Lower lobe of right lung (tissue), 2 donors: Measurements from ENCODE around the gene TOPORS. TPM values are rescaled to one million over a fixed set of nuclear protein-coding genes. Genes with fewer than 3 reads are reported as not detected.

Experiments used
- ATAC-seq, 2 donors: fragments of 200-7000 bp; cut with Tn5 transposase; one replicate each; pipeline ENCODE4 v1.9.1; 2020 to 2022; ENCODE audit warnings: mild to moderate bottlenecking in 2 of 2, moderate library complexity in 2 of 2
- DNase-seq: peaks from one replicate; pipeline ENCODE4 v3.0.0-alpha.2; 2020
- H3K27ac ChIP-seq: fragments of 200-600 bp; one replicate; pipeline ENCODE4 v1.8.0; 2022
- H3K27me3 ChIP-seq: fragments of 200-600 bp; one replicate; pipeline ENCODE4 v1.8.0; 2022; ENCODE audit warnings: low read depth
- H3K36me3 ChIP-seq: fragments of 200-600 bp; one replicate; pipeline ENCODE4 v1.8.0; 2022; ENCODE audit warnings: mild to moderate bottlenecking
- H3K4me1 ChIP-seq: fragments of 200-600 bp; one replicate; pipeline ENCODE4 v1.8.0; 2022
- H3K4me3 ChIP-seq: fragments of 200-600 bp; one replicate; pipeline ENCODE4 v1.8.0; 2022; ENCODE audit warnings: mild to moderate bottlenecking
- H3K9me3 ChIP-seq: fragments of 200-600 bp; one replicate; pipeline ENCODE4 v1.8.0; 2022
- intact Hi-C: fragments of 100-400 bp; cut with DNase I; formaldehyde crosslinking; loops from one replicate; pipeline ENCODE4 v1.11.0; 2022
- total RNA-seq: library from RNA; stranded (reverse); fragmentation: NEBNext Ultra II Directional; extraction: Animal tissue kit (Norgen Biotek cat#: 25700); gene quantifications from one replicate; pipeline ENCODE4 v1.2.1, GENCODE V29; 2021
- TF ChIP-seq, protein P1 (sequence below): fragments of 200-600 bp; IDR thresholded peaks from one replicate; pipeline ENCODE4 v1.8.0; 2022; ENCODE audit warnings: antibody characterized with exemption, mild to moderate bottlenecking
- donor health status: DM: no; HTN: yes; CAD: no; lungs with severe emphysema.

The TOPORS gene
- total RNA-seq, 1 donor from 2014 or later, result 15.4 TPM

DNA sequence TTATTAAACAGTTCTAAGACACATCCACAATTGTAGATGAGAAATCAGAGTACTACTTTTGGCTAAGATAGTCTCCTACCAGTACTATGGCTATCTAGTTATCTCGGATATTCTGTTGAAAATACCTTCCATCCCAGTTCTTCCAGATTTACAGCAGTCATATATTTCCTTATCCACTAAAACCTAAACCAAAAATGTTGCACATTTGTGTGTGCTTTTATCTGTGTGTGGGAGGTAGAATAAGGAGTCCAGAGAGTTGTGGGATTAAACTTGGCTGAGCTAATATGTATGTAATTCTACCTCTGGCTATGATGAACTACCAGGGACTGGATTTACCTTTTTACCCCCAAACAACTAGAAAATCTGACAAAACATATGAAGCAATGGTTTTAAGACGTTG is 38.1 kb upstream of the TOPORS start:
- DNase-seq (no peak), ATAC-seq (no peak)
- no peak overlapping the region for H3K27ac ChIP-seq
- TF ChIP-seq, protein P1, sequence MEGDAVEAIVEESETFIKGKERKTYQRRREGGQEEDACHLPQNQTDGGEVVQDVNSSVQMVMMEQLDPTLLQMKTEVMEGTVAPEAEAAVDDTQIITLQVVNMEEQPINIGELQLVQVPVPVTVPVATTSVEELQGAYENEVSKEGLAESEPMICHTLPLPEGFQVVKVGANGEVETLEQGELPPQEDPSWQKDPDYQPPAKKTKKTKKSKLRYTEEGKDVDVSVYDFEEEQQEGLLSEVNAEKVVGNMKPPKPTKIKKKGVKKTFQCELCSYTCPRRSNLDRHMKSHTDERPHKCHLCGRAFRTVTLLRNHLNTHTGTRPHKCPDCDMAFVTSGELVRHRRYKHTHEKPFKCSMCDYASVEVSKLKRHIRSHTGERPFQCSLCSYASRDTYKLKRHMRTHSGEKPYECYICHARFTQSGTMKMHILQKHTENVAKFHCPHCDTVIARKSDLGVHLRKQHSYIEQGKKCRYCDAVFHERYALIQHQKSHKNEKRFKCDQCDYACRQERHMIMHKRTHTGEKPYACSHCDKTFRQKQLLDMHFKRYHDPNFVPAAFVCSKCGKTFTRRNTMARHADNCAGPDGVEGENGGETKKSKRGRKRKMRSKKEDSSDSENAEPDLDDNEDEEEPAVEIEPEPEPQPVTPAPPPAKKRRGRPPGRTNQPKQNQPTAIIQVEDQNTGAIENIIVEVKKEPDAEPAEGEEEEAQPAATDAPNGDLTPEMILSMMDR, result no peak
- no peak overlapping the region for H3K4me3 ChIP-seq
- no peaks in the 10 kb centered on the region for H3K36me3 ChIP-seq
- no peaks in the 10 kb centered on the region for H3K27me3 ChIP-seq
- H3K4me1 ChIP-seq, result no peaks in the 10 kb centered on the region
- H3K9me3 ChIP-seq, result no peaks in the 10 kb centered on the region
- intact Hi-C loops, result loop anchor here (10.0 kb wide), 1 partner anchor 374 kb away; no protein-coding TSS in a partner anchor

DNA sequence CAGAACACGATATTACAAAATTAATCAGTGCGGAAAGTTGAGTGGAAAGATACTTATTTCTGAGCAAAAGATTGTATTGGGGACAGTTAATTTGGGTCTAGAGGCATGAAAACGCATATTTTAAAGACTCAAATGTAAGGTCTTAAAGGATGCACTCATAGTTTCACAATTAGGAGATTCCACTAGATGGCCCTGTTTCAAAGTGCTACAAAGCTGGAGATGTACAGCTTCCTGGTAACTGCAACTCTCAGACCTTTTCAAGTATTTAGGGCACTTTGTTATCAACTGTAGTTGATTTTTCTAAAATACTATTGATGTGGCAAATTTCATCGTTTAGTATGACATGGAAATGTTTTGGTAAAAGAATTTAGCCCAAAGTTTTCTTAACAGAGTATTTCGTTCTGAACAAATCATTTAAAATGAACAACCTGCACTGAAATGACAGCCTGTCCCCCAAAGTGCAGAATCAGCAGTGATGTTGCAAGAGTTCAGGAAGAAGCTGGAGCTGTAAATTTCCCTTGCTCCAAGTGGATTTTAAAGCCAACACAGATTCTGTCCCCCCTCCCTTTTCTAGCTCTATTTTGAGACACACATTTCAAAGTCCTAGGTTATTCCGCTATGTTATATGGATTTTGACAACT is 36.8 kb upstream of the TOPORS start:
- Histone ChIP-seq H3K36me3 (no peaks in the 10 kb centered on the region), H3K27ac (no peak overlapping the region), H3K4me3 (no peak overlapping the region), H3K27me3 (peaks cover 5% of the 10 kb centered on the region), H3K9me3 (no peaks in the 10 kb centered on the region), H3K4me1 (no peaks in the 10 kb centered on the region)
- DNase-seq (no peak), ATAC-seq (peak in 1 of 2 donors; percentile 56)
- intact Hi-C loops, result no loop called here
- TF ChIP-seq, protein P1, result peak; percentile 40

DNA sequence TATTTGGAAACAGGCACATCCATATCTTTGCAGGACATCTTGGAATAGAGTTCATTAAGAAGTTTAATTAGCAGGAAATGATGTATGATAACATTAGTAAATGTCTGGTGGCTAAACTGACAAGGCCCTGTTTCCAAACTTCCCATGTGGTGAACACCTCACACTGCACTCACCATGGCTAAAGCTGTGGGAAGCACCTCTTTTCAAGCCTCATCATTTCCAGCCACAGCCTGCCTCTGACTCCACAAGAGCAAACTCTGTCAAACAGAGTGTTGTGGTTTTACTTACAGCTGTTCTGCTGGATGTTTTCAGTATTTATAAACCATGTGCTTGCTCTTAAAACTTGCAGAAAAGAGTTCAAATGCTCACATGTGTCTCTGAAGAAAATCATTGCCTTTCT is 35.5 kb upstream of the TOPORS start:
- no peak overlapping the region for H3K4me3 ChIP-seq
- no peaks in the 10 kb centered on the region for H3K4me1 ChIP-seq
- TF ChIP-seq, protein P1, result no peak
- DNase-seq (no peak), ATAC-seq (peak in 1 of 2 donors; percentile 41)
- intact Hi-C loops, result no loop called here
- no peaks in the 10 kb centered on the region for H3K9me3 ChIP-seq
- no peaks in the 10 kb centered on the region for H3K36me3 ChIP-seq
- peaks cover 5% of the 10 kb centered on the region for H3K27me3 ChIP-seq
- no peak overlapping the region for H3K27ac ChIP-seq

DNA sequence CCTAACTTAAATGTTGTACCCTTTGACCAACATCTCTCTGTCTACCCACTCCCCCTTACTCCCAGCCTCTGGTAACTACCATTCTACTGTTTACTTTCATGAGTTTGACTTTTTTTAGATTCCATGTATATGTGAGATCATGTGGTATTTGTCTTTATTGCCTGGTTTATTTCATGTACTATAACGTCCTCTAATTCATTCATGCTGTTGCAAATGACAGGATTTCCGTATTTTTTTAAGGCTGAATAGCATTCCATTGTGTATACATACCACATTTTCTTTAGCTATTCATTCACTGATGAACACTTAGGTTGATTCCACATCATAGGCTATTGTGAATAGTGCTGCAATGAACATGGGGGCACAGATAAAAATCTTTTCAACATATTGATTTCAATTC is 32.4 kb upstream of the TOPORS start:
- intact Hi-C loops, result no loop called here
- no peaks in the 10 kb centered on the region for H3K36me3 ChIP-seq
- H3K27ac ChIP-seq, result no peak overlapping the region
- H3K4me3 ChIP-seq, result no peak overlapping the region
- H3K4me1 ChIP-seq, result no peaks in the 10 kb centered on the region
- ATAC-seq, result no peak
- H3K9me3 ChIP-seq, result no peaks in the 10 kb centered on the region
- no peak for DNase-seq
- TF ChIP-seq, protein P1, result no peak
- H3K27me3 ChIP-seq, result peaks cover 5% of the 10 kb centered on the region

DNA sequence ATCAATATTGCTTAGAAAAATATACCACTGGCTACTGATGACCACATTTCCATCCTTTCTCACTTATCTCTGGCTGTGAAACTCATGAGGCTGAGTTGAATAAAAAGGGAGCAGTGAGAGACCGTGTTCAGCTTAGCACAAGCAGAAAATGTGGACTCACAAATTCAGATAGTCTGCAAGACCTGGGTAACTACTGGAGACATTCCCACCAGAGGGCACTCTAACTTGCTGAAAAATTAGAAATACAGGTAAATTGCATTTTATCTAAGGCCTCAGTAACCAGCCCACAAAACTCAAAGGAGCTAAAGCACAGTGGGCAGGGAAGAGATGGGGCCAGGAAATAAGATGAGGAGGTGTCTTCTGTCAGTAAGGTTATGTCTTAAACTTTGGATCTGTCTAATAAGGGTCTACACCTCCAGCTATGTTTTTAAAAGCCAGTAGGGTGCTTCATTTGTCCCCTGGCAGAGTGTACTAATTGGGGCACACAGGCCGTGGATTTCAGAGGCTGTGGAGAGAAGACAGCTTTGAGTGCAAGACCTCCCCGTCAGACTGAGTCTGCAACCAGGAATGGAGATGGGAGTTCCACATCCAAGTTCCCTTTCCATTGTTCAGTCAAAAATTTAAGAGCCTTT is 29.2 kb upstream of the TOPORS start:
- Histone ChIP-seq H3K27ac (no peak overlapping the region), H3K4me1 (no peaks in the 10 kb centered on the region), H3K27me3 (peaks cover 5% of the 10 kb centered on the region), H3K36me3 (no peaks in the 10 kb centered on the region), H3K4me3 (no peak overlapping the region), H3K9me3 (no peaks in the 10 kb centered on the region)
- DNase-seq (no peak), ATAC-seq (peak in 1 of 2 donors; percentile 46)
- intact Hi-C loops, result no loop called here
- TF ChIP-seq, protein P1, result peak; percentile 39
